Measurements from ENCODE around the gene DPYSL3.

DPYSL3 gene

GRCh38 chr5:147349241-147349640 is 160.6 kb downstream of the DPYSL3 start:
- Histone ChIP-seq H3K4me2 (ENCODE audit: low read depth, low read length) (no peak overlapping the region), H3K79me2 (ENCODE audit: low read length) (no peaks in the 10 kb centered on the region), H3K36me3 (replicated peaks; ENCODE audit: insufficient read depth, low read length) (no peaks in the 10 kb centered on the region), H3K9ac (ENCODE audit: low read length) (no peak overlapping the region), H3K27ac (ENCODE audit: low read length) (no peak overlapping the region), H3K9me3 (replicated peaks; ENCODE audit: insufficient read depth, low read length) (no peaks in the 10 kb centered on the region), H3K4me1 (ENCODE audit: low read length) (no peaks in the 10 kb centered on the region), H3F3A (ENCODE audit: insufficient read depth, low read length) (no peaks in the 10 kb centered on the region), H2AFZ (ENCODE audit: low read length) (no peak overlapping the region), H4K20me1 (ENCODE audit: insufficient read depth, low read length) (no peaks in the 10 kb centered on the region), H3K4me3 (ENCODE audit: low read length) (no peak overlapping the region), H3K9me2 (replicated peaks; ENCODE audit: insufficient read depth, low read length) (no peaks in the 10 kb centered on the region), H3K27me3 (replicated peaks; ENCODE audit: insufficient read depth, low read length) (no peaks in the 10 kb centered on the region)
- TF ChIP-seq EZH2 (optimal IDR thresholded peaks at IDR 0.05; ENCODE audit: low read depth, low read length) (no peak), EZH2phosphoT487 (IDR thresholded peaks at IDR 0.05; ENCODE audit: low read length) (no peak)
- TF ChIP-seq, protein P1, sequence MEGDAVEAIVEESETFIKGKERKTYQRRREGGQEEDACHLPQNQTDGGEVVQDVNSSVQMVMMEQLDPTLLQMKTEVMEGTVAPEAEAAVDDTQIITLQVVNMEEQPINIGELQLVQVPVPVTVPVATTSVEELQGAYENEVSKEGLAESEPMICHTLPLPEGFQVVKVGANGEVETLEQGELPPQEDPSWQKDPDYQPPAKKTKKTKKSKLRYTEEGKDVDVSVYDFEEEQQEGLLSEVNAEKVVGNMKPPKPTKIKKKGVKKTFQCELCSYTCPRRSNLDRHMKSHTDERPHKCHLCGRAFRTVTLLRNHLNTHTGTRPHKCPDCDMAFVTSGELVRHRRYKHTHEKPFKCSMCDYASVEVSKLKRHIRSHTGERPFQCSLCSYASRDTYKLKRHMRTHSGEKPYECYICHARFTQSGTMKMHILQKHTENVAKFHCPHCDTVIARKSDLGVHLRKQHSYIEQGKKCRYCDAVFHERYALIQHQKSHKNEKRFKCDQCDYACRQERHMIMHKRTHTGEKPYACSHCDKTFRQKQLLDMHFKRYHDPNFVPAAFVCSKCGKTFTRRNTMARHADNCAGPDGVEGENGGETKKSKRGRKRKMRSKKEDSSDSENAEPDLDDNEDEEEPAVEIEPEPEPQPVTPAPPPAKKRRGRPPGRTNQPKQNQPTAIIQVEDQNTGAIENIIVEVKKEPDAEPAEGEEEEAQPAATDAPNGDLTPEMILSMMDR (IDR thresholded peaks at IDR 0.05; ENCODE audit: low read length): no peak
- DNase-seq: no peak

DNA sequence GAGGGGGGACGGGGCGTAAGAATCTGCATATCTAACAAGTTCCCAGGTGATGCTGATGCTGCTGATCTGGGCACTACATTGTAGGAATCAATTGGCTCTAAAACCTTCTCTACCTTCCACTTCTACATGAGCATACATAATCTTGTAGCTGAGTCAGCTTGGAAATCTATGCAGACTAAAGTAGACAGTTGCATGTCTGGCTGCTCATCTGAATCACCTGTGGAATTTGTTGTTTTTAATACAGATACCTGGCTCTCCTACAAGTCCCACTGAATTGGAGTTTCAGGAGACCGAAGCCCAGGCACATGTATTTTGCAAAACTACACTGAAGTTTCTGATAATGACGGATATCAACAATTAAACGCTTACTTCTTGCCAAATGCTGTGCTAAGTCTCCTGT is 161.4 kb downstream of the DPYSL3 start:
- no peak overlapping the region for H2AFZ ChIP-seq (ENCODE audit: low read length)
- TF ChIP-seq, protein P1 (IDR thresholded peaks at IDR 0.05; ENCODE audit: low read length): no peak
- TF ChIP-seq EZH2phosphoT487 (IDR thresholded peaks at IDR 0.05; ENCODE audit: low read length) (no peak), EZH2 (optimal IDR thresholded peaks at IDR 0.05; ENCODE audit: low read depth, low read length) (no peak)
- H3K9ac ChIP-seq (ENCODE audit: low read length): no peak overlapping the region

DNA sequence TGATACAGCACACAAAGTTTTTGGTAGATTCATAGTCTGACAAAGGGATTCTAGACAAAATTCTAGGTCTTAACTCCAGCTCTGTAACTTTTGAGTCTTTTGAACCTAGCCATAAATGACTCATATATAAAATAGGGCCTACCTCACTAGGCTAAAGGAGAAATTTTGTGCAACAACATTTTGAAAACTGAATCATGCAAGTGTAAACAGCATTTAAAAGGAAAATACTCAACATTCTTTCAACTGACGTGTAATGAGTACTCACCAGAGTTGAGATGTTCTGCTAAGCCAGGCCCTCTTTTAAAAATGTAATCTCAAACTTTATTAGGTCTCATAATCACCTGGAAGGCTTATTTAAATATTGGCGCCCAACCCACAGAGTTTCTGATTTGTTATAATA is 161.8 kb downstream of the DPYSL3 start:
- H3K79me2 ChIP-seq (ENCODE audit: low read length): no peaks in the 10 kb centered on the region
- no peaks in the 10 kb centered on the region for H4K20me1 ChIP-seq (ENCODE audit: insufficient read depth, low read length)
- no peaks in the 10 kb centered on the region for H3K9me3 ChIP-seq (replicated peaks; ENCODE audit: insufficient read depth, low read length)

More for the DNA sequence above, 161.4 kb downstream of the DPYSL3 start:
- no peaks in the 10 kb centered on the region for H3K36me3 ChIP-seq (replicated peaks; ENCODE audit: insufficient read depth, low read length)
- H3K9me2 ChIP-seq (replicated peaks; ENCODE audit: insufficient read depth, low read length): no peaks in the 10 kb centered on the region
- H3K4me3 ChIP-seq (ENCODE audit: low read length): no peak overlapping the region
- no peaks in the 10 kb centered on the region for H3F3A ChIP-seq (ENCODE audit: insufficient read depth, low read length)
- no peaks in the 10 kb centered on the region for H3K27me3 ChIP-seq (replicated peaks; ENCODE audit: insufficient read depth, low read length)
- H3K27ac ChIP-seq (ENCODE audit: low read length): no peak overlapping the region
- H3K4me1 ChIP-seq (ENCODE audit: low read length): no peaks in the 10 kb centered on the region
- H3K4me2 ChIP-seq (ENCODE audit: low read depth, low read length): no peak overlapping the region
- H3K79me2 ChIP-seq (ENCODE audit: low read length): no peaks in the 10 kb centered on the region
- H3K9me3 ChIP-seq (replicated peaks; ENCODE audit: insufficient read depth, low read length): no peaks in the 10 kb centered on the region
- no peak for DNase-seq
- no peaks in the 10 kb centered on the region for H4K20me1 ChIP-seq (ENCODE audit: insufficient read depth, low read length)

More for the DNA sequence above, 161.8 kb downstream of the DPYSL3 start:
- H3K36me3 ChIP-seq (replicated peaks; ENCODE audit: insufficient read depth, low read length): no peaks in the 10 kb centered on the region
- DNase-seq: no peak
- no peak overlapping the region for H3K27ac ChIP-seq (ENCODE audit: low read length)
- no peak overlapping the region for H3K4me2 ChIP-seq (ENCODE audit: low read depth, low read length)
- no peaks in the 10 kb centered on the region for H3K4me1 ChIP-seq (ENCODE audit: low read length)
- no peaks in the 10 kb centered on the region for H3K27me3 ChIP-seq (replicated peaks; ENCODE audit: insufficient read depth, low read length)
- no peak overlapping the region for H2AFZ ChIP-seq (ENCODE audit: low read length)
- H3K9ac ChIP-seq (ENCODE audit: low read length): no peak overlapping the region
- TF ChIP-seq EZH2 (optimal IDR thresholded peaks at IDR 0.05; ENCODE audit: low read depth, low read length): no peak
- TF ChIP-seq, protein P1 (IDR thresholded peaks at IDR 0.05; ENCODE audit: low read length): no peak
- TF ChIP-seq EZH2phosphoT487 (IDR thresholded peaks at IDR 0.05; ENCODE audit: low read length): no peak
- H3K9me2 ChIP-seq (replicated peaks; ENCODE audit: insufficient read depth, low read length): no peaks in the 10 kb centered on the region
- H3K4me3 ChIP-seq (ENCODE audit: low read length): no peak overlapping the region
- no peaks in the 10 kb centered on the region for H3F3A ChIP-seq (ENCODE audit: insufficient read depth, low read length)
